Glomerular visceral epithelial cell (primary cell): ENCODE measurements around the gene DMC1.
"Not testable (repeated sequence)": the region's sequence is repeated elsewhere in the genome, so short reads cannot be mapped to it uniquely, and the experiment has no call there.

Experiments used
- DNase-seq: peaks from one replicate; pipeline ENCODE4 v3.0.0-alpha.2; 2016; ENCODE audit errors: extremely low spot score

The DMC1 gene

DNA sequence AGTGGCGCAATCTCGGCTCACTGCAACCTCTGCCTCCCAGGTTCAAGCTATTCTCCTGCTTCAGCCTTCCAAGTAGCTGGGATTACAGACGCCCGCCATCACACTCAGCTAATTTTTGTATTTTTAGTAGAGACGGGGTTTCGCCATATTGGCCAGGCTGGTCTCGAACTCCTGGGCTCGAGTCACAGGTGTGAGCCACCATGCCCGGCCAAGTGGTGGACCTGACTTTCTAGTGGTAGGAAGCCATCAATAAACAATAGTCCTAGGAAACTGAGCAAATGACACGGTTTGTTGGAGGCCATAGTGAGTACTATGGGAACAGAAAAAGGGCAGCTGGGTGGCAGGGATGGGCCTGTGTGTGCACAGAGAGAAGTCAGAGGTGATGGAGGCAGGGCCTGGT is 99.8 kb downstream of the DMC1 start:
- DNase-seq, result not testable (repeated sequence)

DNA sequence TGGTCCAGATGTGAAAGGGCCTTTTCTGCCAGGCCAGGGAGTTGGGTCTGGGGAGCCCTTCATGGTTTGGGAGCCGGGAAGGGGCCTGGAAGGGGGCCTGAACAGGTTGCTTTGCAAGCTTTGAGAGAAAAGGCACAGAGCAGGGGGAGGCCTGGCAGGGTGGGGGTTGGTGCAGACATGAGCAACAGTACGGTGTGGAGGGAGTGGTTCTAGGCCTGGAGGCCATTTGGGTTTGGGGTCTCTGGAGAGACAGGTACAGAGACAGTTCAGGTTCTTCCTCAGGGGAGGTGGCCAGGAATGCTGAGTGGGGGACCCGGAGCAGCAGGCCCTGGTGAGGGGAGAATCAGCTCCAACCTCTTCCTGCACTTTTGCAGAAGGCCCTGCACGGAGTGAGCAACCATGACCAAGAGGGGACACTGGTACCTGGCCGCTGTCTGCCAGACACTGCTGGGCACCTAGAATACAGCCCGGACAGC is 100.6 kb downstream of the DMC1 start:
- DNase-seq, result no peak
